Measurements from ENCODE around the gene TCF7L1.
"Not testable (repeated sequence)": the region's sequence is repeated elsewhere in the genome, so short reads cannot be mapped to it uniquely, and the experiment has no call there.

The TCF7L1 gene

DNA sequence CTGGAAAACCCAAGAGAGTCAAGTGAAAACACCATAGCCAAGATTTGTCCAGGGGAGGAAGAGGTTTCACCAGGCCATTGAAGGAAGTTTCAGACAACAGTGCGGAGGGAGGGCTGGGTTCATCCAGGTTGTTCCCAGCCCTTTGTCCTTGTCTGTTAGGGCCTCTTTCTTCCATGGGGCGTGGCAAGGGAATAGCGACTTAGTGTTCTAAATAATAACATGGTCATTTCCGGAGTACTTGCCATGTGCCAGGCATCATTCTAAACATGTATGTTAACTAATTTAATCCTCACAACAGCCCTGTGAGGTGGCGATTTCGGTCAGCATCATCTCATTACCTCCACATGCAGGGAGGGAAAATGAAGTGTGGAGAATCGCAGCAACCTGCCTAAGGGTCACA, 77.3 kb downstream of the TCF7L1 start:
- TF ChIP-seq, protein P1, sequence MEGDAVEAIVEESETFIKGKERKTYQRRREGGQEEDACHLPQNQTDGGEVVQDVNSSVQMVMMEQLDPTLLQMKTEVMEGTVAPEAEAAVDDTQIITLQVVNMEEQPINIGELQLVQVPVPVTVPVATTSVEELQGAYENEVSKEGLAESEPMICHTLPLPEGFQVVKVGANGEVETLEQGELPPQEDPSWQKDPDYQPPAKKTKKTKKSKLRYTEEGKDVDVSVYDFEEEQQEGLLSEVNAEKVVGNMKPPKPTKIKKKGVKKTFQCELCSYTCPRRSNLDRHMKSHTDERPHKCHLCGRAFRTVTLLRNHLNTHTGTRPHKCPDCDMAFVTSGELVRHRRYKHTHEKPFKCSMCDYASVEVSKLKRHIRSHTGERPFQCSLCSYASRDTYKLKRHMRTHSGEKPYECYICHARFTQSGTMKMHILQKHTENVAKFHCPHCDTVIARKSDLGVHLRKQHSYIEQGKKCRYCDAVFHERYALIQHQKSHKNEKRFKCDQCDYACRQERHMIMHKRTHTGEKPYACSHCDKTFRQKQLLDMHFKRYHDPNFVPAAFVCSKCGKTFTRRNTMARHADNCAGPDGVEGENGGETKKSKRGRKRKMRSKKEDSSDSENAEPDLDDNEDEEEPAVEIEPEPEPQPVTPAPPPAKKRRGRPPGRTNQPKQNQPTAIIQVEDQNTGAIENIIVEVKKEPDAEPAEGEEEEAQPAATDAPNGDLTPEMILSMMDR (IDR thresholded peaks at IDR 0.05; ENCODE audit: low read length): no peak
- TF ChIP-seq EZH2 (optimal IDR thresholded peaks at IDR 0.05; ENCODE audit: low read depth, low read length) (no peak), EZH2phosphoT487 (IDR thresholded peaks at IDR 0.05; ENCODE audit: low read length) (no peak)
- no peaks in the 10 kb centered on the region for H3K36me3 ChIP-seq (replicated peaks; ENCODE audit: insufficient read depth, low read length)
- no peak overlapping the region for H3K4me2 ChIP-seq (ENCODE audit: low read depth, low read length)
- no peak overlapping the region for H3K27ac ChIP-seq (ENCODE audit: low read length)
- no peaks in the 10 kb centered on the region for H3K4me1 ChIP-seq (ENCODE audit: low read length)
- H3K9me3 ChIP-seq (replicated peaks; ENCODE audit: insufficient read depth, low read length): no peaks in the 10 kb centered on the region
- no peaks in the 10 kb centered on the region for H3F3A ChIP-seq (ENCODE audit: insufficient read depth, low read length)
- H4K20me1 ChIP-seq (ENCODE audit: insufficient read depth, low read length): no peaks in the 10 kb centered on the region
- no peak for DNase-seq
- no peaks in the 10 kb centered on the region for H3K79me2 ChIP-seq (ENCODE audit: low read length)
- no peak overlapping the region for H3K4me3 ChIP-seq (ENCODE audit: low read length)
- H3K27me3 ChIP-seq (replicated peaks; ENCODE audit: insufficient read depth, low read length): no peaks in the 10 kb centered on the region
- H2AFZ ChIP-seq (ENCODE audit: low read length): no peak overlapping the region
- no peak overlapping the region for H3K9ac ChIP-seq (ENCODE audit: low read length)
- no peaks in the 10 kb centered on the region for H3K9me2 ChIP-seq (replicated peaks; ENCODE audit: insufficient read depth, low read length)

DNA sequence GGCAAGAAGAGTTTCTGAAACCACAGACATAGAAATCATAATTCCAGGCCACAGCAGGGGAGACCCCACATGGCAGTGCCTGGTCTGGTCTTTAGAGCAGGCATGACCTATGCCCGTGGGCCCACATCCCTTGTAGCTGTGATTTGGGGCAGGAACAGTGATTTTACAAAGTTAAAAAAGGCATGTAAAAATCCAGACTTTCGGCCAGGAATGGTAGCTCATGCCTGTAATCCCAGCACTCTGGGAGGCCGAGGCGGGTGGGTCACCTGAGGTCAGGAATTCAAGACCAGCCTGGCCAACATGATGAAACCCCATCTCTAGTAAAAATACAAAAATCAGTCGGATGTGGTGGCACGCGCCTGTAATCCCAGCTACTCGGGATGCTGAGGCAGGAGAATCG, 78.4 kb downstream of the TCF7L1 start:
- not testable (repeated sequence) for H3K27ac ChIP-seq (ENCODE audit: low read length); H3K79me2 ChIP-seq (ENCODE audit: low read length); H3K4me1 ChIP-seq (ENCODE audit: low read length); H4K20me1 ChIP-seq (ENCODE audit: insufficient read depth, low read length); H3F3A ChIP-seq (ENCODE audit: insufficient read depth, low read length); H3K9me3 ChIP-seq (replicated peaks; ENCODE audit: insufficient read depth, low read length); H3K4me3 ChIP-seq (ENCODE audit: low read length); H3K36me3 ChIP-seq (replicated peaks; ENCODE audit: insufficient read depth, low read length); H2AFZ ChIP-seq (ENCODE audit: low read length); H3K4me2 ChIP-seq (ENCODE audit: low read depth, low read length); DNase-seq; H3K9ac ChIP-seq (ENCODE audit: low read length); H3K9me2 ChIP-seq (replicated peaks; ENCODE audit: insufficient read depth, low read length); H3K27me3 ChIP-seq (replicated peaks; ENCODE audit: insufficient read depth, low read length)

DNA sequence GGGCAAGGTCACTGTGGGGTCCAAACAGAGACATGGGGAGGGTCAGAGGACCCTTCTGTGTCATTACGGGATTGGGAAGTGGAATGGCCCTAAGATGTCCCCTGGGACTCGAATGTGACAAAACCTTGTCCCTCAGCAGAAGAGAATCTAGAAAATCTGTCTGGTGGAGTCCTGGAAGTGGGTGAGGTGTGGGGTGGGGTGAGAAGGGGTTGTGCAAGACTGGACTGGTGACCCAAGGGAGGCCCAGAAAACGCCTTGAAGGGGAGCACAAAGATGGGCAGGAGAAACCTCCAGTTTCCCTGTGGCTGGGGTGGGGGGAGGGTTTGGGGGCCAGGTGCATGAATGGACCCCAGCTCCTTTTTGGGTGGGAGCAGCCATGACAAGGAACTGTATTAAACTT, 79.6 kb downstream of the TCF7L1 start:
- no peak for TF ChIP-seq EZH2 (optimal IDR thresholded peaks at IDR 0.05; ENCODE audit: low read depth, low read length)
- TF ChIP-seq, protein P1 (IDR thresholded peaks at IDR 0.05; ENCODE audit: low read length): no peak
- no peak for TF ChIP-seq EZH2phosphoT487 (IDR thresholded peaks at IDR 0.05; ENCODE audit: low read length)
- no peak overlapping the region for H2AFZ ChIP-seq (ENCODE audit: low read length)

DNA sequence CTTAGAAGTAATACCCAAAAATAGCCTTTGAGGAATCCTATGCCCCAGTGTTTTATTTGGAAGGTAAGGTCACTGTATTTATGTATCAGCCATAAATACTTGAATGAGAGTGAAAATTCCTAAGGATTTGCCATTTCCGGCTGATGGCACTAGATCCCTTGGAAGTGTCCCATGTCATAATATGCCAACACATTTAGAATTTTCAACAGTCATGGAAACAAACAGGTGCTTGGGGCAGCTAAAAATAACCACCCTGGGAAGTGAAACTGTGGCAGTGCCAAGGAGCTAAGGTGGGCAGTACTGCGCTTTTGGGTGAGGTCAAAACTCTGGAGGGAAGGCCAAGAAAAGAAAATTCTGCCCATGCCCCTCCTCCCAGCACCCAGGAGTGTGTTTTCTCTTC, 80.2 kb downstream of the TCF7L1 start:
- H2AFZ ChIP-seq (ENCODE audit: low read length): no peak overlapping the region
- H3K9me2 ChIP-seq (replicated peaks; ENCODE audit: insufficient read depth, low read length): no peaks in the 10 kb centered on the region
- no peak for DNase-seq
- H3K9me3 ChIP-seq (replicated peaks; ENCODE audit: insufficient read depth, low read length): no peaks in the 10 kb centered on the region
- no peak overlapping the region for H3K4me3 ChIP-seq (ENCODE audit: low read length)
- no peak overlapping the region for H3K27ac ChIP-seq (ENCODE audit: low read length)
- H4K20me1 ChIP-seq (ENCODE audit: insufficient read depth, low read length): no peaks in the 10 kb centered on the region
- no peak overlapping the region for H3K4me2 ChIP-seq (ENCODE audit: low read depth, low read length)
- no peaks in the 10 kb centered on the region for H3K4me1 ChIP-seq (ENCODE audit: low read length)
- H3K36me3 ChIP-seq (replicated peaks; ENCODE audit: insufficient read depth, low read length): no peaks in the 10 kb centered on the region
- no peaks in the 10 kb centered on the region for H3K27me3 ChIP-seq (replicated peaks; ENCODE audit: insufficient read depth, low read length)
- no peaks in the 10 kb centered on the region for H3F3A ChIP-seq (ENCODE audit: insufficient read depth, low read length)
- no peaks in the 10 kb centered on the region for H3K79me2 ChIP-seq (ENCODE audit: low read length)
- no peak for TF ChIP-seq EZH2 (optimal IDR thresholded peaks at IDR 0.05; ENCODE audit: low read depth, low read length)
- TF ChIP-seq, protein P1 (IDR thresholded peaks at IDR 0.05; ENCODE audit: low read length): no peak
- TF ChIP-seq EZH2phosphoT487 (IDR thresholded peaks at IDR 0.05; ENCODE audit: low read length): no peak
- no peak overlapping the region for H3K9ac ChIP-seq (ENCODE audit: low read length)

More for the DNA sequence above, 79.6 kb downstream of the TCF7L1 start:
- H3F3A ChIP-seq (ENCODE audit: insufficient read depth, low read length): no peaks in the 10 kb centered on the region
- no peaks in the 10 kb centered on the region for H4K20me1 ChIP-seq (ENCODE audit: insufficient read depth, low read length)
- no peaks in the 10 kb centered on the region for H3K9me2 ChIP-seq (replicated peaks; ENCODE audit: insufficient read depth, low read length)
- H3K27me3 ChIP-seq (replicated peaks; ENCODE audit: insufficient read depth, low read length): no peaks in the 10 kb centered on the region
- no peaks in the 10 kb centered on the region for H3K4me1 ChIP-seq (ENCODE audit: low read length)
- no peaks in the 10 kb centered on the region for H3K79me2 ChIP-seq (ENCODE audit: low read length)
- H3K9ac ChIP-seq (ENCODE audit: low read length): no peak overlapping the region
- no peak overlapping the region for H3K4me3 ChIP-seq (ENCODE audit: low read length)
- no peaks in the 10 kb centered on the region for H3K36me3 ChIP-seq (replicated peaks; ENCODE audit: insufficient read depth, low read length)
- no peak overlapping the region for H3K27ac ChIP-seq (ENCODE audit: low read length)
- H3K9me3 ChIP-seq (replicated peaks; ENCODE audit: insufficient read depth, low read length): no peaks in the 10 kb centered on the region
- DNase-seq: no peak
- no peak overlapping the region for H3K4me2 ChIP-seq (ENCODE audit: low read depth, low read length)

Measured in MM.1S (cell line).